MM.1S (cell line): ENCODE measurements around the gene BST1.

Source experiments
- DNase-seq: peaks from one replicate; pipeline ENCODE4 v3.0.0-alpha.2; 2015
- H2AFZ ChIP-seq: fragments of 300-600 bp; sonication (generic); 2 replicates; pipeline ENCODE4 v1.6.0; 2016; ENCODE audit warnings: antibody characterized with exemption, low read length
- H3F3A ChIP-seq: fragments of 300-600 bp; sonication (generic); 2 replicates; pipeline ENCODE4 v1.6.1; 2016; ENCODE audit warnings: mild to moderate bottlenecking, antibody characterized with exemption, low read length, moderate library complexity, mixed read lengths; ENCODE audit not compliant: insufficient read depth
- H3K27ac ChIP-seq: fragments of 300-600 bp; sonication (generic); 2 replicates; pipeline ENCODE4 v1.5.1; 2016; ENCODE audit warnings: mild to moderate bottlenecking, low read length
- H3K27me3 ChIP-seq: fragments of 300-600 bp; sonication (generic); replicated peaks from 2 replicates; pipeline ENCODE4 v1.6.0; 2016; ENCODE audit warnings: low read length; ENCODE audit not compliant: insufficient read depth
- H3K36me3 ChIP-seq: fragments of 300-600 bp; sonication (generic); replicated peaks from 2 replicates; pipeline ENCODE4 v1.6.1; 2016; ENCODE audit warnings: mild to moderate bottlenecking, low read length, mixed read lengths; ENCODE audit not compliant: insufficient read depth
- H3K4me1 ChIP-seq: fragments of 300-600 bp; sonication (generic); 2 replicates; pipeline ENCODE4 v1.6.1; 2016; ENCODE audit warnings: low read length, mixed read lengths
- H3K4me2 ChIP-seq: fragments of 300-600 bp; sonication (generic); 2 replicates; pipeline ENCODE4 v1.6.0; 2016; ENCODE audit warnings: low read depth, low read length
- H3K4me3 ChIP-seq: fragments of 300-600 bp; sonication (generic); 2 replicates; pipeline ENCODE4 v1.5.1; 2016; ENCODE audit warnings: low read length, mixed read lengths
- H3K79me2 ChIP-seq: fragments of 300-600 bp; sonication (generic); 2 replicates; pipeline ENCODE4 v1.6.1; 2016; ENCODE audit warnings: mixed run types, low read length, mixed read lengths
- H3K9ac ChIP-seq: fragments of 300-600 bp; sonication (generic); 2 replicates; pipeline ENCODE4 v1.6.1; 2016; ENCODE audit warnings: low read length, mixed read lengths
- H3K9me2 ChIP-seq: fragments of 300-600 bp; sonication (generic); replicated peaks from 2 replicates; pipeline ENCODE4 v1.6.1; 2016; ENCODE audit warnings: mild to moderate bottlenecking, low read length, mixed read lengths; ENCODE audit not compliant: insufficient read depth
- H3K9me3 ChIP-seq: fragments of 300-600 bp; sonication (generic); replicated peaks from 2 replicates; pipeline ENCODE4 v1.6.1; 2016; ENCODE audit warnings: mild to moderate bottlenecking, low read length, mixed read lengths; ENCODE audit not compliant: insufficient read depth
- H4K20me1 ChIP-seq: fragments of 300-600 bp; sonication (generic); 2 replicates; pipeline ENCODE4 v1.6.1; 2016; ENCODE audit warnings: mild to moderate bottlenecking, low read length, moderate library complexity, mixed read lengths; ENCODE audit not compliant: insufficient read depth
- EZH2 ChIP-seq: fragments of 300-600 bp; sonication (generic); optimal IDR thresholded peaks from 2 replicates; pipeline ENCODE3; 2017; ENCODE audit warnings: low read depth, mild to moderate bottlenecking, antibody characterized with exemption, low read length, mixed read lengths
- EZH2phosphoT487 ChIP-seq: fragments of 300-600 bp; sonication (generic); IDR thresholded peaks from 2 replicates; pipeline ENCODE4 v1.6.1; 2018; ENCODE audit warnings: antibody characterized with exemption, low read length
- TF ChIP-seq, protein P1 (sequence below): fragments of 300-600 bp; sonication (generic); IDR thresholded peaks from 2 replicates; pipeline ENCODE4 v1.5.1; 2016; ENCODE audit warnings: antibody characterized with exemption, low read length, mixed read lengths

The BST1 gene

DNA sequence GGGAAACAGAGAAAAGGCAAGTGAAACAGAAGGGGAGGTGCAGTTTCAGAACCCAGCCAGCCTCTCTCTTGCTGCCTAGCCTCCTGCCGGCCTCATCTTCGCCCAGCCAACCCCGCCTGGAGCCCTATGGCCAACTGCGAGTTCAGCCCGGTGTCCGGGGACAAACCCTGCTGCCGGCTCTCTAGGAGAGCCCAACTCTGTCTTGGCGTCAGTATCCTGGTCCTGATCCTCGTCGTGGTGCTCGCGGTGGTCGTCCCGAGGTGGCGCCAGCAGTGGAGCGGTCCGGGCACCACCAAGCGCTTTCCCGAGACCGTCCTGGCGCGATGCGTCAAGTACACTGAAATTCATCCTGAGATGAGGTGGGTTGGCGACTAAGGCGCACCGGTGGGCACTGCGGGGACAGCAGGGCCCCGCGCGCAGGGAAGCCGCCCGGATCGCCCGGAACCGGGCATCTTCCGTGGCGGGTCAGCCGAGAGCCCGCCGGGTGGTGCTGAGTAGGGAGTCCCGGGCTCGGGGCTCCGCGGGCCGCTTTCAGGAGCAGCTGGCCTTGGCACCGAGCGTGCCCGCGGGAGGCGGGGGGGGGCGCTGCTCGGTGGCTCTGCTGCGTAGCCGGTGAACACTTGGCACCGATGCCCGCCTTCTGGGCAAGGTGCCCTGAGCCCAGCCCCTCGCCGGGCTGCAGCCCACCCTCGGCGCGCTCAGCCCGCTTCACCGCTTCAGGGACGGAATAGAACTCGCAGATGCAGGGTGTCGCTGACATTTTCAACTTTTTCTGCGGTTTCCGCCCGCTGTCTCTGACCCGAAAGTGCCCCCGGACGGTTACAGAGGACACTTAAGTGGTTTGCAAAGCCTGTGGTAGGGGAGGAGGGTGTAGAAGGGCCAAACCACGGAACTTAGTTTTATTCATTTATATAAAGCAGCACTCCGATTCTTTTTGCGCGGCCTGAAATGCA, 75.7 kb downstream of the BST1 start, which contains the start of gene CD38:
CD38 (plus strand) TSS at position 40 of the 953 bp plus-strand sequence; CDS start at position 127, 87 bp downstream.
- Histone ChIP-seq H3K4me3 (peak within 1 kb of the TSS; percentile 75), H3K36me3 (no peaks in the 10 kb centered on the region), H3K79me2 (peaks cover 8% of the 10 kb centered on the region), H3F3A (peaks cover 20% of the 10 kb centered on the region), H3K27ac (peak within 1 kb of the TSS; percentile 71; the same call in 1 of the 2 replicates), H3K27me3 (peaks cover 38% of the 10 kb centered on the region; the same call in 1 of the 2 replicates), H4K20me1 (no peaks in the 10 kb centered on the region), H3K9me3 (no peaks in the 10 kb centered on the region), H2AFZ (peak within 1 kb of the TSS; percentile 75), H3K4me2 (peak within 1 kb of the TSS; percentile 99), H3K9ac (peak within 1 kb of the TSS; percentile 60), H3K4me1 (peaks cover 32% of the 10 kb centered on the region), H3K9me2 (no peaks in the 10 kb centered on the region)
- peak; percentile 87 for DNase-seq
- TF ChIP-seq EZH2phosphoT487 (no peak), EZH2 (no peak)
- TF ChIP-seq, protein P1, sequence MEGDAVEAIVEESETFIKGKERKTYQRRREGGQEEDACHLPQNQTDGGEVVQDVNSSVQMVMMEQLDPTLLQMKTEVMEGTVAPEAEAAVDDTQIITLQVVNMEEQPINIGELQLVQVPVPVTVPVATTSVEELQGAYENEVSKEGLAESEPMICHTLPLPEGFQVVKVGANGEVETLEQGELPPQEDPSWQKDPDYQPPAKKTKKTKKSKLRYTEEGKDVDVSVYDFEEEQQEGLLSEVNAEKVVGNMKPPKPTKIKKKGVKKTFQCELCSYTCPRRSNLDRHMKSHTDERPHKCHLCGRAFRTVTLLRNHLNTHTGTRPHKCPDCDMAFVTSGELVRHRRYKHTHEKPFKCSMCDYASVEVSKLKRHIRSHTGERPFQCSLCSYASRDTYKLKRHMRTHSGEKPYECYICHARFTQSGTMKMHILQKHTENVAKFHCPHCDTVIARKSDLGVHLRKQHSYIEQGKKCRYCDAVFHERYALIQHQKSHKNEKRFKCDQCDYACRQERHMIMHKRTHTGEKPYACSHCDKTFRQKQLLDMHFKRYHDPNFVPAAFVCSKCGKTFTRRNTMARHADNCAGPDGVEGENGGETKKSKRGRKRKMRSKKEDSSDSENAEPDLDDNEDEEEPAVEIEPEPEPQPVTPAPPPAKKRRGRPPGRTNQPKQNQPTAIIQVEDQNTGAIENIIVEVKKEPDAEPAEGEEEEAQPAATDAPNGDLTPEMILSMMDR = no peak; the same call in 1 of the 2 replicates

DNA sequence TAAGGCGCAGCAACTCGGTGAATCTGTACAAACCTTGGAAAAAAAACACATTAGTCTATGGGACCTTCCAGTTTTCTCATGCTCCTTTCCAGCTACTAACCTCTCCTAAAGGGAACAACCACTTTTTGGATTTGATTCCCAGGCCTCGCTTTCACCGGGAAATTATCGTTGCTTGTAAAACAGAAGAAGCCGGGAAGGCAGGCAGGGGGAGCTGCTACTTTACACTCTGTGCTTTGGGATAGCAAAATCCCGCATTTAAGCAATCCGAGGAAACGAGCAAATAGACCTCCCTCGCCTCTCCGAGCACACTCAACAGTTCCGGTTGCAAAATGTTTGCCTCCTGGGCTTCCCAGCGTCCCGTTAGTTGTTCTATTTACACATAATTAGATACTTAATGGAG, 76.4 kb downstream of the BST1 start:
- Histone ChIP-seq H3K4me2 (peak overlapping the region; percentile 99), H3K27ac (peak overlapping the region; percentile 71; the same call in 1 of the 2 replicates), H3K79me2 (peaks cover 8% of the 10 kb centered on the region), H2AFZ (no peak overlapping the region), H3K9ac (peak overlapping the region; percentile 60; the same call in 1 of the 2 replicates), H3K4me1 (peaks cover 37% of the 10 kb centered on the region), H3K4me3 (peak overlapping the region; percentile 75), H4K20me1 (no peaks in the 10 kb centered on the region), H3K27me3 (peaks cover 33% of the 10 kb centered on the region; the same call in 1 of the 2 replicates), H3K9me2 (no peaks in the 10 kb centered on the region), H3K9me3 (no peaks in the 10 kb centered on the region), H3F3A (peaks cover 24% of the 10 kb centered on the region), H3K36me3 (no peaks in the 10 kb centered on the region)
- DNase-seq = no peak
- no peak for TF ChIP-seq EZH2phosphoT487
- TF ChIP-seq, protein P1 = 0 out of 2 replicates have a peak, but pooled peaks have one; percentile 6

DNA sequence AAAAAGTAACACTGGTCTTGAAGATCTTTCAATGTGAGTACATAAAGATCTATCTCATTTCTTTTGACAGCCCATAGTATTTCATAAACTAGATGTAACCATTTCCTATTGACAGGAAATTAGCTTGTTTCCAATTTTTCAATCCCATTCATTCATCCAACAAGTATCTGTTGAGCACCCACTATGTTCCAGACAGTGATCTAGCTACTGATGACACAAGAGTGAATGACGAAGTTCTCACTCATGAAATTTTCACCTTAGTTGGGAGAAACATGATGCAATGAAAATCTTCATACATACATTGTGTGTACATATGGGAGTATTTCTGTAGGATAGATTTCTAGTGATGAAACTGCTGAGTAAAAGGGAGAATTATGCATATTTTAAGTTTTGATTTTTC, 76.9 kb downstream of the BST1 start:
- H3K4me3 ChIP-seq = peak overlapping the region; percentile 75
- H3K27ac ChIP-seq = no peak overlapping the region
- TF ChIP-seq EZH2 = no peak
- TF ChIP-seq, protein P1 = no peak
- TF ChIP-seq EZH2phosphoT487 = no peak
- H3F3A ChIP-seq = peaks cover 28% of the 10 kb centered on the region
- no peaks in the 10 kb centered on the region for H3K9me3 ChIP-seq
- no peak overlapping the region for H3K9ac ChIP-seq
- H3K9me2 ChIP-seq = no peaks in the 10 kb centered on the region
- peaks cover 8% of the 10 kb centered on the region for H3K79me2 ChIP-seq
- H2AFZ ChIP-seq = no peak overlapping the region
- peaks cover 40% of the 10 kb centered on the region for H3K4me1 ChIP-seq
- no peak for DNase-seq
- peaks cover 31% of the 10 kb centered on the region; the same call in 1 of the 2 replicates for H3K27me3 ChIP-seq
- peak overlapping the region; percentile 99 for H3K4me2 ChIP-seq
- H3K36me3 ChIP-seq = no peaks in the 10 kb centered on the region
- H4K20me1 ChIP-seq = no peaks in the 10 kb centered on the region
